Measurements from ENCODE around the gene ATP8B3.

ATP8B3 gene

DNA sequence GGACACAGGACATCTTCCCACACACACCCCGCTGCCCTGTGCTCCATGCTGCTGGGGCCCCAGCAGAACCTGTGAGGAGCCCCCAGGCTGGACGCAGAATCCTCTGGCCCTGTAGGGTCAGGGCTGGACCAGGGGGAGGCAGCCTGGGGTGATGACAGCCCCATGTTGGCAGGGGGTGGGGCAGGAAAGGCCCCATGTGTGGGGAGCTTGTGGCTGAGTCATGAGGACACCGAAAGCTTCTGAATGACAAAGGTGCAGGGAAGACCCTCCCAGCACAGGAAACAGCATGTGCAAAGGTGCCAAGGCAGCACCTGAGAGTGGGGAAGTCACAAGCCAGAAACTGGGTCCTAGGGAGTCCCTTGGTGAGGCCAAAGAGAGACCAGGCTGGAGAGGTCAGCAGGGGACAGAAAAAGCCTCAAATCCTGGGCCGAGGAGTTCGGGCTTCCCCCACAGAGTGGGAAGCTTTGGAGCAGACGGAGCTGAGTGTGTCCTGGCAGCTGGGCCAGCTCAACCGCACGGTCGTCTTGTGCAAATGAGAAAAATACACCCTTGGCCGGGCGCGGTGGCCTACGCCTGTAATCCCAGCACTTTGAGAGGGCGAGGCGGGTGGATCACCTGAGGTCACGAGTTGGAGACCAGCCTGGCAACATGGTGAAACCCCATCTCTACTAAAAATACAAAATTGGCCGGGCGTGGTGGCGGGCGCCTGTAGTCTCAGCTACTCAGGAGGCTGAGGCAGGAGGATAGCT is 17.5 kb downstream of the ATP8B3 start:
- DNase-seq = no peak

DNA sequence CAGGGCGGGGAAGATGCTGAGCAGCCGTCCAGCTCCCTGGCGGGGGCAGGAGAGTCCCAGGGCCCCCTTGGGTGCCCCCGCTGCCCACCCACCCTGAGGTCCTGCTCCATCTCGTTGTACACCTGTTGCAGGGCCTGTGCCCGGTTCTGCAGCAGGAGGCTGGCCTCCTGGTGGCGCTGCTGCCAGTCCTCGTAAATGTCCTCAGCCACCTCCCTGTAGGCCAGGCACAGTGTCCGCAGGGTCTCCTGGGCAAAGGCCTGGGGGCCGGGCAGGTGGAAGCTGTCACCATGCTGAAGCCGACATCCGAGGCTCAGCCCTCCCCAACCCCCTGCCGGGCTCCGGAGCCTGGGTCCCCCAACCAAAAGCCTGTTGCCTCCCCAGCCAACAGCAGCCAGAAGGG is 20.2 kb downstream of the ATP8B3 start:
- no peak for DNase-seq

DNA sequence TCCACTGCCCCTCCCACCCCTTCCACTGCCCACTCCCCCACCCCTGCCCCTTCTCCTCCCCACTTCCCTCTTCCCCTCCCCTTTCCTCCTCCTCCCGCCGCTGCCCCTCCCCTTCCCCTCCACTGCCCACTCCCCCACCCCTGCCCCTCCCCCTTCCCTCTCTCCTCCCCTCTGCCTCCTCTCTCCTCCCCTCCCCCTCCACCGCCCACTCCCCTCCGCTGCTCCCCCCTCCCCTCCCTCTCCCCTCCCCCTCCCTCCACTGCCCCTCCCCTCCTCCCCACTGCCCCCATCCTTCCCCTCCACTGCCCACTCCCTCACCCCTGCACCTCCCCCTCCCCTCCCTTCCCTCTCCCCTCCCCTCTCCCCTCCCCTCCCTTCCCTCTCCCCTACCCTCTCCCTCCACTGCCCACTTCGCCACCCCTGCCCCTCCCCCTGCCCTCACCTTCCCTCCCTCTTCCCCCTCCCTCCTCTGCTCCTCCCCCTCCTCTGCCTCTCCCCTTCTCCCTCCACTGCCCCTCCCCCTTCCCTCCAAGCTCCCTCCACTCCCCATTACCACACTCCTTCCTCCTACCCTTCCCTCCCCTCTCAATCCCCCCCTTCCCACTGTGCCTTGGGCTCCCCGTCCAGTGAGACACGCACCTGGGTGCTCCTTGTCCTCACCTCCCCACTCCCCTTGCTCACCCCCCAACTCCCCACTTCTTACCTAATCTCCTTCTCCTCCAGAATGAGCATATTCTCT is 21.9 kb downstream of the ATP8B3 start:
- no peak for DNase-seq

DNA sequence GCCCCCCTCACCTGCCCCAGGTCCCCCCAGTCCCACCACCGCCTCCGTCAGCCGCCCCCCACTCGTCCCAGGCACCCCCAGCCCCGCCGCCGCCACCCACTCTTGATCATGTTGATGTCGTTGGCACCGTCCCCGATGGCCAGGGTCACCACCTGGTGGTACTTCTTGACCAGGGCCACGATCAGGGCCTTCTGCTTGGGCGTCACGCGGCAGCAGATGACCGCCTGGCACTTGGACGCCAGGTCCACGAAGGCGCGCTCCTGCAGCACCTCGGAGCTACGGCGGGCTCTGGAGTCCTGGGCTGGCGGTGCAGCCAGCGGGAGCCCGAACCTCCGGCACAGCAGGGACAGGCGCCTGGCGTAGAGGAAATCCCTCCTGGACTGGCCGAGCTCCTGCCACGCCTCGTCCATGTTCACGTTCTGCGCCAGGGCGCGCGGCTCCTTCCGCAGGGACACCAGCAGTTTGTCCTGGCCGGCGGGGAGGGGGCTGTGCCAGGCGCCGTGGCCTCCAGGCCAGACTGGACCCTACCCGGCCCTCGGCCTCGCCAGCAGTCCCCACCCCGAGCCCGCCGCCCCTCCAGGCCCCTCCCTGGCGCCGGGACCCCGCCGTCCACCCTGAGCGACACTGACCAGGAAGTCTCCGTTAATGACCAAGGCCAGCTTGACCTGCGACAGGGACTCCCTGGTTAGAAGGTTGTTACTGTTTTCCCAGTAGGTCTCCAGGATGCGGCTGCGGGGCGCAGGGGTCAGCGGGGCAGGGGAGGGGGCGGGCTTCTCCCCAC is 22.6 kb downstream of the ATP8B3 start:
- no peak for DNase-seq

DNA sequence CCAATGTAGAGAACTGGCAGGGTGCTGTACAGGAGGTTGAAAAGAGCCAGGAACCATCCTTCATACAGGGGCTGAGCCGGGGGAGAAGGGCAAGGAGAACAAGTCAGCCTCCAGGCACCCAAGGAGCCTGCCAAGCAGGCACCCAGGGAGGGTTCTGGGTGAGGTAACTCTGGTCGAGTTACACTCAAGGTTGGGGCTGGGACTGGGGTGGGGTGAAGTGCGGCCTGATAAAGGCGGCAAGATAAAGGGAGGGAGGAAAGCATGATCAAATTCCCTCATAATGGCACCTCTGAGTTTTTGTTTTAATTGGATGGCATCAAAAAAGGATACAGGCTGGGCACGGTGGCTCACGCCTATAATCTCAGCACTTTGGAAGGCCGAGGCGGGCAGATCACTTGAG is 25.0 kb downstream of the ATP8B3 start:
- DNase-seq = no peak

DNA sequence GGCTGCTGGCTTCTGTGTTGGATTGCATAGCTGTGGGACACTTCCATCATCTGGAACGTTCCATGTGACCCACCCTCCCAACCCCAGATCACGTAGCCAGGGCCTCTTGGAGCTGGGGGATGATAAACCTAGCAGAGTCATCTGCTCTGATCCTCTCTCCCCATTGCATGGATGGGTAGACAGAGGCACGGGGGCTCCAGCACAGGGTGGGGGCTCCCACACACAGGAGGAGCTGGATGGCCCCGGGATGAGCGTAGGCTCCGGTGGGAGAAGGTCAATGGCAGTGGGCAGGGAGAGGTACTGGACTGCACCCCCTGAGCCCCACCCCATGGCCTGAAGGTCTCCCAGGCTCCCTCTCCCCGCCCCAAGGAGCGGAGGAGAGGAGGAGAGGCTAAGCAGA is 25.4 kb downstream of the ATP8B3 start:
- no peak for DNase-seq

DNA sequence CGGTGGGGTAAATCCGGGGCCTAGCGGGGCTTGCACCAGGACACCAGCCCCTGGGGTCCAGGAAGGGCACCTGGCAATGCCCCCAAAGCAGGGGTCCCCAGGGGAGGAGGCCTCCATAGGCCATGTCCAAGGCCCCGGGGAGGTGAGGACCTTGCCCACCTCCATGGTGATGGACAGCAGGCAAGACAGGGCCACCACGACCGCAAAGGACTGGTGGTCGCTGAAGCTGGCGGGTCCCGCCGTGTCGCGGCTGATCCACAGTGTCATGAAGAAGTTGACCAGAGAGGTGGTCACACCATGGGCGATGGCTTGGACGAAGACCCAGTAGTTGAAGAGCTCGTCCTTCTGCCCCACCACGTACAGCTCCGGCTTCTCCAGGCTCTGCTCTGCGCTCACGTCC is 26.8 kb downstream of the ATP8B3 start:
- no peak for DNase-seq

DNA sequence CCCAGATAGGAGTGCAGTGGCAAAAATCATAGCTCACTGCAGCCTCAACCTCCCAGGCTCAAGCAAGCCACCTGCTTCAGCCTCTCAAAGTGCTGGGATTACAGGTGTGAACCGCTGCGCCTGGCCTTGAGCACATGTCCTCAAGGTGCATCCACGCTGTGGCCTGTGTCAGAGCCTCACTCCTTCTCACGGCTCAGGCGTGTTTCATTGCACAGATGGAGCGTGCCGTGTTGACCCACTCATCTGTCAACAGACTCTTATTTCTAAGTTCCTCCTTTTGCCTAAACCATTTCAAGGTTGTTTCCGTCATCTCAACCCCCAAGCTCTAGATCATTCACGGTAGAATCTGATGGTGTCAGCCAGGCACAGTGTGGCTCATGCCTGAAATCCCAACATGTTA is 28.2 kb downstream of the ATP8B3 start:
- no peak for DNase-seq

DNA sequence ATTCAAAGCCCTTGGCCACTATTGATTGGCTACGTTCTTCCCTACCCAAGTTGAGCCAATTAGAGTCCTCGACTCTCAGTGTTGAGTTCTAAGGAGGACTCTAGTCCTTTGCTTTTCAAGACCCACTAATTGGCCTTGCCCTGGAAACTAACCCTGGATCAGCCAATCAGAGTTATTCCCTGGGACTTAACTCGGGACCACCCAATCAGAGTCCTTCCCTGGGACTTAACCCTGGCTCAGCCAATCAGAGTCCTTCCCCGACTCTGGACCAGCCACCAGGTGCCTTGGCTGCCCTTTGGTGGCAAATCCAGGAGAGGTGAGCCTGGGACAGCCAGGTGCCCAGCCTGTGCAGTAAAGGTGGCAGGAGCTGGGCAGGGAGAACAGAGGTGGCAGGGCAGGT is 28.7 kb downstream of the ATP8B3 start:
- no peak for DNase-seq

DNA sequence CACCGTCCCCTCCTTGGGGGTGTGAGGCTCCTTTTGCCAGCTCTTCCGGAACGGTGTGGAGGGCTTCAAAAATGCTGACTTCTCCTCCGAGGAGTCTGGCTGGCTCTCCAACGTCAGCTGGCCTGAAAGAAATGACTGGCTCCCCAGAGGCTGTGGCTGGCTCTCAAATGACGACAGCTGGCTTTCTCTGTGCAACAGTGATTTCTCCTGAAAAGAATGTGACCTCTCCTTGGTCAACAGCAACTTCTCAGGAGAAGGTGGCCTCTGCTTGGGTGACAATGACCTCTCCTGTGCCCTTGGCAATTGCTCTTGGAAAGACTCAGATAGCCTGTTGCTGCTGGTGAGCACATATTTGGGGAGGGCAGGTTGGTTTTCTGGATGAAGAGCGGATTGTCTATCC is 29.6 kb downstream of the ATP8B3 start:
- DNase-seq = no peak

DNA sequence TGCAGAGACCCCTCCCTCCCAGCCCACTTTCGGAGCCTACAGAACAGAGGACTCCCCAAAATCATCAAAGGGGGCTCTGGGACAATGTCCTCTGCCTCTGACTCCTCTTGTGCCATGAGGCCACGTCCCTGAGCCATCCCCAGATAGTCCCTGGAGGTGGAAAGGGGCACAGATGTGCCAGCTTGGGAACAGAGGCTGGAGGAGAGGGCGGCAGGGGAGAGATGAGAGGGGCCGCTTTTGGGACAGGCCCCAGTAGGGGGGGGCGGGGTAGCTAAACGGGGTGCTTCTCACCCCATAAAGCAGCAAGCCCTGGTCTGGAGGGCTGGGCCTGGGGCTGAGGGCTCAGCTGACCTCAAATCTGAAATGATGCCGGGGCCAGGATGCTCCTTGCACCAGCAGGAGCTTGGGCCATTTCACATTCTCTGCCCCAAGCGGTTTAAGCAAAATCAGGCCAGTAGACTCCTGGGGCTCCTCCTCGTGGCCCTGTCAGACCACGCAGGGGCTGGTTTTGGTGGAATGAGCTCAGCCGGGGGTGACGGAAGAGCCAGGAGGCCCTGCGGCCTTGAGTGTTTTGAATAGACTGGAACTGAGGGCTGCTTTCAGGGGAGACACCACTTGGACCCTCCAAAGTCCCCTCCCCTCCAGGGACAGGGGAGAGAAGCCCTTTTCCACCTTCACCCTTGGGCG is 31.7 kb downstream of the ATP8B3 start:
- DNase-seq = no peak

DNA sequence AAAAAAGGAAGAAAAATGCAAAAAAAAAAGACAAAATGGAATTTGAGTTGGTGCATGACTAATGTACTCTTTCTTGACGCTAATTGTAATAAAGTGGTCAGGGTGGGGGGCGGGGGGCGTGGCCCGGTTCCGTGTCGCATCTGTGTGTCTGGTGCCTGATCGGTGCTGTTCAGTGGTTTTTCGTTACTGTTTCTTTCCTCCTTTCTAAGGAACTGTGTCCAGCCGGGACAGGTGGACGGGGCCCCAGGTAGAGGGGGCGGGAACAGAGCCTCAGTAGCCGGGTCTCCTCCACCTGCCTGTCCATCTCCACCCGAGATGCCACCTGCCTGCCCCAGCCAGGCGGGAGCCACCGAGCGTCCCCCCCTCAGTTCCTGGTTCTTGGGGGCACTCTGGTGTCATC is 32.5 kb downstream of the ATP8B3 start:
- DNase-seq = no peak

DNA sequence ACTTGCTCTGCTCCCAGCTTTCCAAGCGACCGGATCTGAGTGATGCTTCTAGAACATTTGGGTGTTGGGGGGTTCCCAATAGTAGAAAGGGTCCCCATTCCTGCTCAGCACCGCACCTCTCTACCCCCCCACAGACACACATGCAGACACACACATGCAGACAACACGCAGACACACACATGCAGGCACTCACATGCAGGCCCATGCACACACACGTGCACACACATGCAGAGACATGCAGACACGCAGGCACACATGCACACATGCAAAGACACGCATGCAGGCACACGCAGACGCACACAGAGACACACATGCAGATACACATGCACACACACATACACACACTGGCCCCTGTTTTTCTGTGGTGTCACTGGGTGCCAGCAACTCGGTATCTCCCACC is 34.9 kb downstream of the ATP8B3 start:
- DNase-seq = no peak

DNA sequence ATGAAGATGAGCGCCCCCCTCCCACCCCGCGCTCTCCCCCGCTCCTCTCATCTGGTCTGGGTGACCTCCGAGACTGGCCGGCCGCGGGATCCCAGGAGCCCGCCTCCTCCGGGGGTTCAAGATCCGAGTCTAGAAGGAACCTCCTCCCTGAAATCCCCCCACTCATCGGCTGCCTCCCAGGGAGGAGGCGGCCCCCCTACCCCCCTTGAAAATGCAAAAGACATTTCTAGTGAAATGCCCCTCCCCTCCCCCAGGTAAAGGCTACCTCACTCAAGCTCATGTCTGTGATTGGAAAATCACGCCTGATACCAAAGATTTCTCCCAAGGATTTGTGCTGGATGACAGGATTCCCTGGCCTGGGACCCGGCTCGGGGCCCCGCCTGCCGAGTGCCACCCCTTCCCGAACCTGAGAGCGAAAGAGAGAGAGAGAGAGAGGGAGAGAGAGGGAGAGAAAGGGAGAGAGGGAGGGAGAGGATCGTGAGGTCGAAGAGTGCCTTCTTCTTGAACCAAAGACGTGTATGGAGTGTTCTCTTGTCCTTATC is 35.4 kb downstream of the ATP8B3 start:
- no peak for DNase-seq

DNA sequence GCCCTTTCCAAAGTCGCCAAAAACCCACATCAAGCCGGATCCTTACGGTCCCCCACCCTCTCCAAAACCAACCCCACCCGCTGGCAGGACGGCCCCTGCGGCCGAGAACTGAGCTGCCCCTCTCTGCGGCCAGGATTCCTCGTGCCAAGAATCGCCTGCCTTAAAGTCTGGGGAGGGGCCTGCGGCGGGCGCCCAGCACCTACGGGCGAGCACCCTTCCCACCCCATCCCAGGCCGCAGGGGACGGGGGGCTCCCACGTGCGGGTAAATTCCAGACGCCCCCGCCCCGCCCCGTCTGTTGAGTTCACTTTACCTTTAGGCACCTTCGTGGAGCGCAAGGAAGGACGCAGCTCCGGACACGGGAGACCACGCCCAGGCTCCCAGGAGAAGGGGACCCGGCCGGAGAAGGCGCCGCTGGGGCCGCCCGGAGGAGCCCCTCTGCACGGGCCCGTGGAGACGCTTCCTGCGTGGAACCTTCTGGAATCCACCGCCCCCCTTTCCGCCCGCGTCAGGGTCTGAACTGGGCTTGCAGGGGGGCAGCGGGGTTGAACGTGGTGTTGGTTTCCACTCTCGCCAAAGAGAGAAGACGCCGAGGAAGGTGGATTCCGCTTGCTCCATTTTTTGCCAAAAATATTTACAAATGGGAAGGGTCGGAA is 36.0 kb downstream of the ATP8B3 start:
- no peak for DNase-seq

DNA sequence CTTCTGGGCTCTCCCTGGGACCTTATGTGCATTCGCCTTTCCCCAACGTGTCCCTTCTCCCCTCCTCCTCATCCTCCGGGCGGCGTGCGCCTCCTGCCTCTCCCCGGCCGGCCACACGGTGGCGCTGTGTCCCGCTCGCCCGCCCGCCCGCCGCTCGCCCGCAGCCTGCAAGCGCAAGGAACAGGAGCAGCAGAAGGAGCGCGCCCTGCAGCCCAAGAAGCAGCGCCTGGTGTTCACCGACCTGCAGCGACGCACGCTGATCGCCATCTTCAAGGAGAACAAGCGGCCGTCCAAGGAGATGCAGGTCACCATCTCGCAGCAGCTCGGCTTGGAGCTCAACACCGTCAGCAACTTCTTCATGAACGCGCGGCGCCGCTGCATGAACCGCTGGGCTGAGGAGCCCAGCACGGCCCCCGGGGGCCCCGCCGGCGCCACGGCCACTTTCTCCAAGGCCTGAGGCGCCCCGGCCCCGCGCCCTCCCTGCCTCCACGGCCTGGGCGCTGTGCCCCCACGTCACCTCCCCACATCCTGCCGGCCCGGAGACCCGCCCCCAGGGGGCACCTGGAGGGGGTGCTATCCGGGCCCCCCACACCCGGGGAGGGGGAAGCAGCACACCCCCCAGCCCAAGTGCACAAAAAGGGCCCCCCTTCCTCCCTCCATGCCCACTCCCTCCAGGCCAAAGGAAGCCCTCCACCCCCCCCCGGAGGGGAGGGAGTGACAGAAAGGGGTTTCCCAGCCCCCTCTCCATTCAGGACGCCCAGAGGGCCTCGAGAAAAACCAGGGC is 36.9 kb downstream of the ATP8B3 start:
- DNase-seq = no peak

DNA sequence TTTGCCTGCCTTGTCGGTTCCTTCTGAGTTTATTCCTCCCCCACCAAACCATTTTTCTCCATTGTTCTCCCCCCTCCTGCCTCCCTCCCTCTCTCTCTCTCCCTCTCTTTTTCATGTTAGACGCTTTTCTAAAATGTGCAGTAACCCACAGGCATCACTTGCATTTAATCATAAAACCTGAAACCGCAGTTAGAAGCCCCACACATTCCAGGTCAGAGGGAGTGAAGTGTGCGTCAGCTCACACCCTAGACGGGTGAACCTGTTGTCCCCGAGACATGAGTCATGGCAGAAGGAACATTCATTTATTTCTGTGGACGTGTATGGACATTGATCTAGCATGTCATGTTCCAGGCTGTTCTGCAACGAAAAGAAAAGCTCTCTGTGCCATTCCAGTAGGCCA is 38.9 kb downstream of the ATP8B3 start:
- no peak for DNase-seq

DNA sequence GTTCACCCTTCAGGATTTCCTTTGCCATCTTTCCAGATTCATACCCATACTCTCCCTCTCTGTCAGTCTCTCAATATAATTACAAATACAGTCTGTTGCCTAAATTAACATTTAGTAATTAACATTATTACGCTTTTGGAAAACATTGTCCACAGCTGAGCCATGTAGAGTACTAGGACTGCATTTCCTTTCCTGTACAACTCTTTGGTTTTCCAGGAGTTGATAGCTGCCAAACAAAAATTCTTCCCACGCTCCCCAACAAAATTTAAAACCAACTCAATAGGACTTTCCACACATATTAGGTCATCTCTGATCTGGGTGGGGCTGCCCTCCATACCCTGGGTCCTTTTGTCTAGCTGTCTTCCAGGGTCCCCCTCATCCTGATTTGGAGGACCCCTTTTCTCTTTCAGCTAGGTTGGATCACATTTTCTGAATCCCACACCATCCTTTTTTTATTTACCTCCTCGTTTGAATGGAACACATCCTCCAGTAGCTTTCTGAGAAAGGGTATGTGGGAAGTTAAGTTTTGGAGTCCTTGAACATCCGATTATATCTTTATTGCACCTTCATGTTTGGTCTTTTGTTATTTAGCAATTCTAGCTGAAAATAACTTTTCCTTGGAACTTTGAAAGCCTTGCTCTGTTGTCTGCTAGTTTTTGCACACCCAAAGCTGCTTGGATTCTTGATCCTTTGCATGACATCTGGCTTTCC is 41.1 kb downstream of the ATP8B3 start:
- no peak for DNase-seq

DNA sequence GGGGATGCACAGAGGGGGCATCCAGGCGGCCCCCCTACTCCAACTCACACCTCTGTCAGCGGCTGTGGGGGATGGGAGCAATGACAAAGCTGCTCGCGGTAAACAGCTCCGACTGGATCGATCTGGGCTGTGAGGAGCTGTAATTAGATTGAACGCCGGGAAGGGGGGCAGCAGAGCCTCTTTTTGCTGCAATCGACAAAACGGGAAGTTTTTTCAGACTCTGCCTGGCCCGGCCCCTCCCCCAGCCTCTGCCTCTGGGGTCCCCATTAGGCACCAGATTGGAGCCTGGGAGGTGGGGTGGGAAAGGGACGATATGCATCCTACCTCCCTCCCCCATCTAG is 42.5 kb downstream of the ATP8B3 start:
- DNase-seq = no peak

DNA sequence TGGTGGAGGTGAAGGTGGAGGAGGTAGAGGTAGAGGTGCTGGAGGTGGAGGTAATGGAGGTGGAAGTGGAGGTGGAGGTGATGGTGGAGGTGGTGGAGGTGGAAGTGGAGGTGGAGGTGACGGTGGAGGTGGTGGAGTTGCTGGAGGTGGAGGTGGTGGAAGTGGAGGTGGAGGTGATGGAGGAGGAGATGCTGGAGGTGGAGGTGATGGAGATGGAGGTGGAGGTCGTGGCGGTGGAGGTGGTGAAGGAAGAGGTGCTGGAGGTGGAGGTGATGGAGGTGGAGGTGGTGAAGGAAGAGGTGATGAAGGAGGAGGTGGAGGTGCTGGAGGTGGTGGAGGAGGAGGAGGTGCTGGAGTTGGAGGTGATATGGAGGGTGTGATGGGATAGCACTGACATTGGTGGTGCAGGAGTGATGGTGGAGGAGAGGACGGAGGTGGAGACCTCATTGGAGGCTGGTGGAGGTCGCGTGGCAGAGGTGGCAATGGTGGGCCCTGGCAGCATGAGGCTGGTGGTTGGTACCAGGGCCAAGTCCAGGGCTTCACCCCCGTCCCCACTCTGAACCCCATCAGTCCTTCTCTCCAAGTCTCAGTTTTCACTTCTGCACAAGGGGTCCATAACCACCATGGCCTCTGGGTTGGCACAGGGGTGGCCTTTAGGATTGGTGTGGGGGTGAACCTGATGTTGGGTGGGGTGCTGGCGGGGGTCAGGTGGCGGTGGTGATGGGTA is 43.0 kb downstream of the ATP8B3 start:
- DNase-seq = no peak
